ENCODE data around the gene BDH1. TPM values are rescaled to one million over a fixed set of nuclear protein-coding genes. Genes with fewer than 3 reads are reported as not detected.

BDH1 gene
- total and polyA plus RNA-seq, 4 donors = 18.7 to 57.9 (median 33.1) TPM

- 70% methylated on average over 4 of the region's 5 CpGs for WGBS (ENCODE audit: insufficient coverage)
- H3K27ac ChIP-seq (ENCODE audit: low read depth, low read length) = no peak overlapping the region
Measured at GRCh38 chr3:197468866-197469382, 86.8 kb downstream of the BDH1 start.

GRCh38 chr3:197468167-197468566, 87.6 kb downstream of the BDH1 start:
- H3K9me3 ChIP-seq (ENCODE audit: control insufficient read depth, insufficient read depth, low read length) = no peaks in the 10 kb centered on the region
- no peak overlapping the region for H3K27ac ChIP-seq (ENCODE audit: low read depth, low read length)
- peaks cover 15% of the 10 kb centered on the region for H3K4me1 ChIP-seq (ENCODE audit: control insufficient read depth, insufficient read depth, low read length)
- H3K4me3 ChIP-seq (ENCODE audit: low read depth, low read length) = no peak overlapping the region
- no peaks in the 10 kb centered on the region for H3K36me3 ChIP-seq (ENCODE audit: control insufficient read depth, insufficient read depth, low read length)
- no peaks in the 10 kb centered on the region for H3K27me3 ChIP-seq (ENCODE audit: control insufficient read depth, insufficient read depth, low read length)
- 82% methylated on average over 7 of the region's 7 CpGs for WGBS (ENCODE audit: insufficient coverage)
- DNase-seq (ENCODE audit: low read depth in 4 of 6, low spot score in 6 of 6) = no peak

More at GRCh38 chr3:197468866-197469382, 86.8 kb downstream of the BDH1 start:
- H3K4me1 ChIP-seq (ENCODE audit: control insufficient read depth, insufficient read depth, low read length) = peaks cover 19% of the 10 kb centered on the region
- H3K4me3 ChIP-seq (ENCODE audit: low read depth, low read length) = no peak overlapping the region
- no peak for DNase-seq (ENCODE audit: low read depth in 4 of 6, low spot score in 6 of 6)
- no peaks in the 10 kb centered on the region for H3K9me3 ChIP-seq (ENCODE audit: control insufficient read depth, insufficient read depth, low read length)
- no peaks in the 10 kb centered on the region for H3K27me3 ChIP-seq (ENCODE audit: control insufficient read depth, insufficient read depth, low read length)
- H3K36me3 ChIP-seq (ENCODE audit: control insufficient read depth, insufficient read depth, low read length) = no peaks in the 10 kb centered on the region

- H3K36me3 ChIP-seq (ENCODE audit: control insufficient read depth, insufficient read depth, low read length) = no peaks in the 10 kb centered on the region
- H3K4me3 ChIP-seq (ENCODE audit: low read depth, low read length) = no peak overlapping the region
- WGBS (ENCODE audit: insufficient coverage) = 11% methylated on average over 7 of the region's 7 CpGs
- H3K27ac ChIP-seq (ENCODE audit: low read depth, low read length) = peak overlapping the region; percentile 53
- H3K27me3 ChIP-seq (ENCODE audit: control insufficient read depth, insufficient read depth, low read length) = no peaks in the 10 kb centered on the region
- H3K4me1 ChIP-seq (ENCODE audit: control insufficient read depth, insufficient read depth, low read length) = peaks cover 15% of the 10 kb centered on the region
- peak in 5 of 6 donors; percentile 26 to 95 (median 33) for DNase-seq (ENCODE audit: low read depth in 4 of 6, low spot score in 6 of 6)
- H3K9me3 ChIP-seq (ENCODE audit: control insufficient read depth, insufficient read depth, low read length) = no peaks in the 10 kb centered on the region
Measured at GRCh38 chr3:197466586-197467399, 89.0 kb downstream of the BDH1 start.

GRCh38 chr3:197465996-197466549, 89.7 kb downstream of the BDH1 start:
- H3K9me3 ChIP-seq (ENCODE audit: control insufficient read depth, insufficient read depth, low read length) = no peaks in the 10 kb centered on the region
- 90% methylated on average over 2 of the region's 3 CpGs for WGBS (ENCODE audit: insufficient coverage)
- H3K4me3 ChIP-seq (ENCODE audit: low read depth, low read length) = no peak overlapping the region
- H3K27ac ChIP-seq (ENCODE audit: low read depth, low read length) = no peak overlapping the region
- no peaks in the 10 kb centered on the region for H3K36me3 ChIP-seq (ENCODE audit: control insufficient read depth, insufficient read depth, low read length)
- H3K4me1 ChIP-seq (ENCODE audit: control insufficient read depth, insufficient read depth, low read length) = peaks cover 15% of the 10 kb centered on the region
- H3K27me3 ChIP-seq (ENCODE audit: control insufficient read depth, insufficient read depth, low read length) = no peaks in the 10 kb centered on the region
- no peak for DNase-seq (ENCODE audit: low read depth in 4 of 6, low spot score in 6 of 6)

- peak overlapping the region; percentile 22 for H3K27ac ChIP-seq (ENCODE audit: low read depth, low read length)
- no peaks in the 10 kb centered on the region for H3K9me3 ChIP-seq (ENCODE audit: control insufficient read depth, insufficient read depth, low read length)
- no peak overlapping the region for H3K4me3 ChIP-seq (ENCODE audit: low read depth, low read length)
- peaks cover 15% of the 10 kb centered on the region for H3K4me1 ChIP-seq (ENCODE audit: control insufficient read depth, insufficient read depth, low read length)
- H3K36me3 ChIP-seq (ENCODE audit: control insufficient read depth, insufficient read depth, low read length) = no peaks in the 10 kb centered on the region
- no peaks in the 10 kb centered on the region for H3K27me3 ChIP-seq (ENCODE audit: control insufficient read depth, insufficient read depth, low read length)
- 62% methylated on average over 11 of the region's 13 CpGs for WGBS (ENCODE audit: insufficient coverage)
- DNase-seq (ENCODE audit: low read depth in 4 of 6, low spot score in 6 of 6) = peak in 1 of 6 donors; percentile 88
Measured at GRCh38 chr3:197465197-197465995, 90.4 kb downstream of the BDH1 start.

GRCh38 chr3:197464794-197465193, 91.0 kb downstream of the BDH1 start:
- 78% methylated on average over 2 of the region's 9 CpGs for WGBS (ENCODE audit: insufficient coverage)
- H3K36me3 ChIP-seq (ENCODE audit: control insufficient read depth, insufficient read depth, low read length) = no peaks in the 10 kb centered on the region
- H3K27me3 ChIP-seq (ENCODE audit: control insufficient read depth, insufficient read depth, low read length) = no peaks in the 10 kb centered on the region
- DNase-seq (ENCODE audit: low read depth in 4 of 6, low spot score in 6 of 6) = no peak
- H3K9me3 ChIP-seq (ENCODE audit: control insufficient read depth, insufficient read depth, low read length) = no peaks in the 10 kb centered on the region
- H3K27ac ChIP-seq (ENCODE audit: low read depth, low read length) = peak overlapping the region; percentile 22
- peaks cover 15% of the 10 kb centered on the region for H3K4me1 ChIP-seq (ENCODE audit: control insufficient read depth, insufficient read depth, low read length)
- no peak overlapping the region for H3K4me3 ChIP-seq (ENCODE audit: low read depth, low read length)

GRCh38 chr3:197463279-197463678, 92.5 kb downstream of the BDH1 start:
- Histone ChIP-seq H3K27me3 (ENCODE audit: control insufficient read depth, insufficient read depth, low read length) (no peaks in the 10 kb centered on the region), H3K27ac (ENCODE audit: low read depth, low read length) (no peak overlapping the region)
- no CpG with 5 or more reads among the region's 3 CpGs for WGBS (ENCODE audit: insufficient coverage)

GRCh38 chr3:197462808-197463207, 93.0 kb downstream of the BDH1 start:
- Histone ChIP-seq H3K36me3 (ENCODE audit: control insufficient read depth, insufficient read depth, low read length) (no peaks in the 10 kb centered on the region), H3K9me3 (ENCODE audit: control insufficient read depth, insufficient read depth, low read length) (no peaks in the 10 kb centered on the region), H3K4me1 (ENCODE audit: control insufficient read depth, insufficient read depth, low read length) (peaks cover 12% of the 10 kb centered on the region), H3K27ac (ENCODE audit: low read depth, low read length) (no peak overlapping the region), H3K4me3 (ENCODE audit: low read depth, low read length) (no peak overlapping the region), H3K27me3 (ENCODE audit: control insufficient read depth, insufficient read depth, low read length) (no peaks in the 10 kb centered on the region)
- 74% methylated on average over 6 of the region's 7 CpGs for WGBS (ENCODE audit: insufficient coverage)
- no peak for DNase-seq (ENCODE audit: low read depth in 4 of 6, low spot score in 6 of 6)

More at GRCh38 chr3:197463279-197463678, 92.5 kb downstream of the BDH1 start:
- no peak overlapping the region for H3K4me3 ChIP-seq (ENCODE audit: low read depth, low read length)
- H3K36me3 ChIP-seq (ENCODE audit: control insufficient read depth, insufficient read depth, low read length) = no peaks in the 10 kb centered on the region
- DNase-seq (ENCODE audit: low read depth in 4 of 6, low spot score in 6 of 6) = no peak
- H3K9me3 ChIP-seq (ENCODE audit: control insufficient read depth, insufficient read depth, low read length) = no peaks in the 10 kb centered on the region
- peaks cover 15% of the 10 kb centered on the region for H3K4me1 ChIP-seq (ENCODE audit: control insufficient read depth, insufficient read depth, low read length)

- Histone ChIP-seq H3K9me3 (ENCODE audit: control insufficient read depth, insufficient read depth, low read length) (no peaks in the 10 kb centered on the region), H3K4me3 (ENCODE audit: low read depth, low read length) (no peak overlapping the region), H3K27me3 (ENCODE audit: control insufficient read depth, insufficient read depth, low read length) (no peaks in the 10 kb centered on the region), H3K36me3 (ENCODE audit: control insufficient read depth, insufficient read depth, low read length) (no peaks in the 10 kb centered on the region), H3K27ac (ENCODE audit: low read depth, low read length) (no peak overlapping the region), H3K4me1 (ENCODE audit: control insufficient read depth, insufficient read depth, low read length) (peaks cover 20% of the 10 kb centered on the region)
- DNase-seq (ENCODE audit: low read depth in 4 of 6, low spot score in 6 of 6) = no peak
- no CpG with 5 or more reads among the region's 6 CpGs for WGBS (ENCODE audit: insufficient coverage)
Measured at GRCh38 chr3:197460639-197461038, 95.1 kb downstream of the BDH1 start.

Measured in spinal cord (tissue), 10 donors.